IMR-90 (cell line): ENCODE results near the gene FRAS1. TPM values are rescaled to one million over a fixed set of nuclear protein-coding genes. Genes with fewer than 3 reads are reported as not detected.

Source experiments
- ATAC-seq: fragments of 200-7000 bp; cut with Tn5 transposase; 2 replicates; pipeline ENCODE4 v1.9.1; 2020; ENCODE audit warnings: low read depth, mild to moderate bottlenecking, moderate library complexity
- BruUV-seq: library from RNA; stranded (reverse); fragments of 400-500 nt; replicated peaks from 2 replicates; lab custom pipeline; 2021; lab: Mats Ljungman, UMichigan
- CTCF ChIA-PET: fragments of 300-600 bp; formaldehyde crosslinking; extraction: SDS; loops from one replicate; lab custom pipeline; 2021; ENCODE audit warnings: antibody characterized with exemption; lab: Yijun Ruan, JAX
- POLR2A ChIA-PET: fragments of 300-600 bp; sonication (Branson Sonifier 250); formaldehyde crosslinking; loops from one replicate; lab custom pipeline; 2022; ENCODE audit warnings: antibody characterized with exemption; ENCODE audit not compliant: unreplicated experiment; lab: Charles Lee
- DNase-seq: peaks from one replicate; pipeline ENCODE4 v3.0.0; 2013
- H2AFZ ChIP-seq: replicated peaks from 2 replicates; pipeline ENCODE3; 2013; ENCODE audit warnings: low read length, mild to moderate bottlenecking; ENCODE audit not compliant: poor library complexity
- H2AK5ac ChIP-seq: 2 replicates; pipeline ENCODE4 v1.6.1; 2013; ENCODE audit warnings: low read depth, low read length, inconsistent platforms
- H2AK9ac ChIP-seq: replicated peaks from 2 replicates; pipeline ENCODE3; 2013; ENCODE audit warnings: mild to moderate bottlenecking, low read depth, low read length, moderate library complexity; ENCODE audit not compliant: poor library complexity
- H2BK120ac ChIP-seq: 2 replicates; pipeline ENCODE4 v1.6.1; 2013; ENCODE audit warnings: low read depth, low read length, inconsistent platforms
- H2BK15ac ChIP-seq: 3 replicates; pipeline ENCODE4 v1.6.1; 2013; ENCODE audit warnings: low read depth, low read length, inconsistent platforms
- H2BK20ac ChIP-seq: 2 replicates; pipeline ENCODE4 v1.6.1; 2013; ENCODE audit warnings: low read depth, mild to moderate bottlenecking, inconsistent platforms, low read length, moderate library complexity
- H2BK5ac ChIP-seq: 2 replicates; pipeline ENCODE4 v1.6.1; 2013; ENCODE audit warnings: mild to moderate bottlenecking, low read depth, low read length, inconsistent platforms; ENCODE audit not compliant: poor library complexity, severe bottlenecking
- H3K14ac ChIP-seq: replicated peaks from 2 replicates; pipeline ENCODE4 v1.6.1; 2013; ENCODE audit warnings: low read depth, low read length, inconsistent platforms
- H3K18ac ChIP-seq: 2 replicates; pipeline ENCODE4 v1.6.1; 2013; ENCODE audit warnings: low read depth, low read length, control low read depth
- H3K23ac ChIP-seq: 2 replicates; pipeline ENCODE4 v1.6.1; 2013; ENCODE audit warnings: low read depth, low read length, inconsistent platforms
- H3K27ac ChIP-seq: 2 replicates; pipeline ENCODE4 v1.5.1; 2013; ENCODE audit warnings: mild to moderate bottlenecking, control low read depth, low read length; ENCODE audit not compliant: insufficient read depth
- H3K27me3 ChIP-seq: 2 replicates; pipeline ENCODE4 v1.6.1; 2013; ENCODE audit warnings: low read length; ENCODE audit not compliant: control insufficient read depth, insufficient read depth
- H3K36me3 ChIP-seq: 2 replicates; pipeline ENCODE4 v1.6.1; 2013; ENCODE audit warnings: low read length, mixed read lengths; ENCODE audit not compliant: control insufficient read depth, insufficient read depth
- H3K4ac ChIP-seq: 2 replicates; pipeline ENCODE4 v1.6.1; 2013; ENCODE audit warnings: low read depth, low read length, inconsistent platforms
- H3K4me1 ChIP-seq: 2 replicates; pipeline ENCODE4 v1.6.1; 2013; ENCODE audit warnings: low read length, mixed read lengths; ENCODE audit not compliant: control insufficient read depth, insufficient read depth
- H3K4me2 ChIP-seq: 2 replicates; pipeline ENCODE4 v1.6.1; 2013; ENCODE audit warnings: low read depth, mild to moderate bottlenecking, control low read depth, low read length, moderate library complexity
- H3K4me3 ChIP-seq: 2 replicates; pipeline ENCODE4 v1.5.1; 2013; ENCODE audit warnings: low read depth, mild to moderate bottlenecking, control low read depth, low read length, moderate library complexity; ENCODE audit not compliant: insufficient read depth
- H3K56ac ChIP-seq: 2 replicates; pipeline ENCODE4 v1.6.1; 2013; ENCODE audit warnings: low read length, inconsistent platforms; ENCODE audit not compliant: insufficient read depth; ENCODE audit errors: extremely low read depth
- H3K79me1 ChIP-seq, 2 experiments: 2 replicates each; pipeline ENCODE4 v1.6.1; 2013; ENCODE audit warnings: low read length in 2 of 2, inconsistent platforms in 1 of 2, low read depth in 1 of 2
- H3K9ac ChIP-seq: 2 replicates; pipeline ENCODE4 v1.6.1; 2013; ENCODE audit warnings: low read depth, low read length, control low read depth
- H3K9me1 ChIP-seq: 2 replicates; pipeline ENCODE4 v1.6.1; 2013; ENCODE audit warnings: low read length, inconsistent platforms; ENCODE audit not compliant: insufficient read depth
- H3K9me3 ChIP-seq: 2 replicates; pipeline ENCODE4 v1.6.1; 2013; ENCODE audit warnings: low read length; ENCODE audit not compliant: control insufficient read depth, insufficient read depth
- H4K20me1 ChIP-seq: 2 replicates; pipeline ENCODE4 v1.6.1; 2013; ENCODE audit warnings: low read length, inconsistent platforms; ENCODE audit not compliant: insufficient read depth
- H4K5ac ChIP-seq: 2 replicates; pipeline ENCODE4 v1.6.1; 2013; ENCODE audit warnings: mild to moderate bottlenecking, low read depth, low read length, control low read depth
- H4K8ac ChIP-seq, 2 experiments: 2 replicates each; pipeline ENCODE4 v1.6.1; 2013; ENCODE audit warnings: low read depth in 2 of 2, low read length in 2 of 2, control low read depth in 1 of 2, inconsistent platforms in 1 of 2
- H4K91ac ChIP-seq: 2 replicates; pipeline ENCODE4 v1.6.1; 2013; ENCODE audit warnings: low read depth, low read length, inconsistent platforms; ENCODE audit not compliant: insufficient read depth
- BHLHE40 ChIP-seq: fragments of 150-350 bp; IDR thresholded peaks from 2 replicates; pipeline ENCODE4 v1.6.1; 2016; ENCODE audit warnings: mild to moderate bottlenecking, low read depth, low read length
- CEBPB ChIP-seq: IDR thresholded peaks from 2 replicates; pipeline ENCODE4 v1.6.1; 2012; ENCODE audit warnings: low read depth, low read length, improper control_type of control experiment
- CHD1 ChIP-seq: IDR thresholded peaks from 2 replicates; pipeline ENCODE4 v1.6.1; 2012; ENCODE audit warnings: low read depth, low read length, improper control_type of control experiment
- FOS ChIP-seq: fragments of 150-350 bp; IDR thresholded peaks from 2 replicates; pipeline ENCODE4 v1.6.1; 2016; ENCODE audit warnings: low read depth, low read length
- MAFK ChIP-seq: IDR thresholded peaks from 2 replicates; pipeline ENCODE4 v1.6.1; 2012; ENCODE audit warnings: low read depth, low read length, improper control_type of control experiment
- MAZ ChIP-seq: IDR thresholded peaks from 2 replicates; pipeline ENCODE4 v1.6.1; 2012; ENCODE audit warnings: low read depth, mild to moderate bottlenecking, low read length, improper control_type of control experiment, moderate library complexity, borderline replicate concordance
- MXI1 ChIP-seq: IDR thresholded peaks from 2 replicates; pipeline ENCODE4 v1.6.1; 2012; ENCODE audit warnings: low read depth, mild to moderate bottlenecking, low read length, moderate library complexity, borderline replicate concordance
- NFE2L2 ChIP-seq: fragments of 150-350 bp; IDR thresholded peaks from 2 replicates; pipeline ENCODE4 v1.6.1; 2016; ENCODE audit warnings: low read depth, mild to moderate bottlenecking, low read length
- POLR2A ChIP-seq: IDR thresholded peaks from 2 replicates; pipeline ENCODE4 v1.6.1; 2012; ENCODE audit warnings: mild to moderate bottlenecking, low read depth, low read length
- RAD21 ChIP-seq: IDR thresholded peaks from 2 replicates; pipeline ENCODE4 v1.6.1; 2012; ENCODE audit warnings: low read length, improper control_type of control experiment
- RCOR1 ChIP-seq: IDR thresholded peaks from 2 replicates; pipeline ENCODE4 v1.6.1; 2012; ENCODE audit warnings: mild to moderate bottlenecking, low read length, improper control_type of control experiment; ENCODE audit not compliant: insufficient replicate concordance
- RFX5 ChIP-seq: IDR thresholded peaks from 2 replicates; pipeline ENCODE4 v1.8.0; 2012; ENCODE audit warnings: low read depth, mild to moderate bottlenecking, low read length, moderate library complexity
- SMC3 ChIP-seq: fragments of 150-350 bp; IDR thresholded peaks from 2 replicates; pipeline ENCODE4 v1.6.1; 2016; ENCODE audit warnings: low read depth, mild to moderate bottlenecking, antibody characterized with exemption, low read length, moderate library complexity
- WGBS, 2 experiments: methylation state at CpG; one replicate each; pipeline versions ENCODE4 v1.1.5 to v1.1.7; 2013; ENCODE audit warnings: missing lambda C conversion rate in 2 of 2; ENCODE audit not compliant: insufficient read length in 1 of 2; ENCODE audit errors: extremely low coverage in 2 of 2; 5-methylcytosine and 5-hydroxymethylcytosine counted together
- dilution Hi-C: fragments of 300-500 bp; cut with HindIII; formaldehyde crosslinking; loops from one replicate; pipeline ENCODE4 v1.14.3; 2018; ENCODE audit warnings: low sequenced_read_pairs; ENCODE audit not compliant: unreplicated experiment
- in situ Hi-C: fragments of 300-500 bp; cut with MboI; formaldehyde crosslinking; loops from 3 replicates; pipeline ENCODE4 v1.14.3; 2019; ENCODE audit warnings: low sequenced_read_pairs, inconsistent platforms, mixed read lengths
- intact Hi-C: fragments of 100-400 bp; cut with micrococcal nuclease; formaldehyde crosslinking; loops from 2 replicates; pipeline ENCODE4 v1.10.0; 2022
- polyA plus RNA-seq, 3 experiments: library from polyadenylated mRNA; depleted of rRNA; stranded (reverse); fragments of >200 nt; gene quantifications; 2 replicates each; pipeline ENCODE4 v1.2.3, GENCODE V29; 2012; ENCODE audit warnings: low replicate concordance in 1 of 3
- total RNA-seq: library from RNA; depleted of rRNA; stranded (reverse); fragments of >200 nt; gene quantifications from 2 replicates; pipeline ENCODE4 v1.2.3, GENCODE V29; 2012
- TF ChIP-seq, protein P1 (sequence below): fragments of 150-350 bp; IDR thresholded peaks from 2 replicates; pipeline ENCODE4 v1.6.1; 2016; ENCODE audit warnings: low read depth, mild to moderate bottlenecking, low read length, moderate library complexity, borderline replicate concordance
- TF ChIP-seq, protein P2 (sequence below): fragments of 150-350 bp; IDR thresholded peaks from 2 replicates; pipeline ENCODE4 v1.6.1; 2017; ENCODE audit warnings: mild to moderate bottlenecking, antibody characterized with exemption, low read length, low read depth
- TF ChIP-seq, protein P3 (sequence below): conservative IDR thresholded peaks from 2 replicates; pipeline ENCODE4 v1.5.1; 2012; ENCODE audit warnings: mild to moderate bottlenecking, low read depth, low read length, improper control_type of control experiment

The FRAS1 gene
- total and polyA plus RNA-seq, 2 of the 4 experiments (the other 2 are of a cell fraction), result under 0.01 to 0.03 TPM

GRCh38 chr4:78286281-78286680 lies 229.2 kb downstream of the FRAS1 start:
- H3K4me1 ChIP-seq, result no peaks in the 10 kb centered on the region
- H2BK120ac ChIP-seq, result no peak overlapping the region
- no peak overlapping the region for H2AK9ac ChIP-seq
- TF ChIP-seq CEBPB (no peak), BHLHE40 (no peak), RAD21 (no peak), RCOR1 (no peak), SMC3 (no peak), POLR2A (no peak), RFX5 (no peak), FOS (no peak), MXI1 (no peak), CHD1 (no peak), MAZ (no peak), NFE2L2 (no peak), MAFK (no peak)
- TF ChIP-seq, protein P1, sequence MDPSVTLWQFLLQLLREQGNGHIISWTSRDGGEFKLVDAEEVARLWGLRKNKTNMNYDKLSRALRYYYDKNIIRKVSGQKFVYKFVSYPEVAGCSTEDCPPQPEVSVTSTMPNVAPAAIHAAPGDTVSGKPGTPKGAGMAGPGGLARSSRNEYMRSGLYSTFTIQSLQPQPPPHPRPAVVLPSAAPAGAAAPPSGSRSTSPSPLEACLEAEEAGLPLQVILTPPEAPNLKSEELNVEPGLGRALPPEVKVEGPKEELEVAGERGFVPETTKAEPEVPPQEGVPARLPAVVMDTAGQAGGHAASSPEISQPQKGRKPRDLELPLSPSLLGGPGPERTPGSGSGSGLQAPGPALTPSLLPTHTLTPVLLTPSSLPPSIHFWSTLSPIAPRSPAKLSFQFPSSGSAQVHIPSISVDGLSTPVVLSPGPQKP, result no peak
- TF ChIP-seq, protein P2, sequence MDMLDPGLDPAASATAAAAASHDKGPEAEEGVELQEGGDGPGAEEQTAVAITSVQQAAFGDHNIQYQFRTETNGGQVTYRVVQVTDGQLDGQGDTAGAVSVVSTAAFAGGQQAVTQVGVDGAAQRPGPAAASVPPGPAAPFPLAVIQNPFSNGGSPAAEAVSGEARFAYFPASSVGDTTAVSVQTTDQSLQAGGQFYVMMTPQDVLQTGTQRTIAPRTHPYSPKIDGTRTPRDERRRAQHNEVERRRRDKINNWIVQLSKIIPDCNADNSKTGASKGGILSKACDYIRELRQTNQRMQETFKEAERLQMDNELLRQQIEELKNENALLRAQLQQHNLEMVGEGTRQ, result no peak
- TF ChIP-seq, protein P3, sequence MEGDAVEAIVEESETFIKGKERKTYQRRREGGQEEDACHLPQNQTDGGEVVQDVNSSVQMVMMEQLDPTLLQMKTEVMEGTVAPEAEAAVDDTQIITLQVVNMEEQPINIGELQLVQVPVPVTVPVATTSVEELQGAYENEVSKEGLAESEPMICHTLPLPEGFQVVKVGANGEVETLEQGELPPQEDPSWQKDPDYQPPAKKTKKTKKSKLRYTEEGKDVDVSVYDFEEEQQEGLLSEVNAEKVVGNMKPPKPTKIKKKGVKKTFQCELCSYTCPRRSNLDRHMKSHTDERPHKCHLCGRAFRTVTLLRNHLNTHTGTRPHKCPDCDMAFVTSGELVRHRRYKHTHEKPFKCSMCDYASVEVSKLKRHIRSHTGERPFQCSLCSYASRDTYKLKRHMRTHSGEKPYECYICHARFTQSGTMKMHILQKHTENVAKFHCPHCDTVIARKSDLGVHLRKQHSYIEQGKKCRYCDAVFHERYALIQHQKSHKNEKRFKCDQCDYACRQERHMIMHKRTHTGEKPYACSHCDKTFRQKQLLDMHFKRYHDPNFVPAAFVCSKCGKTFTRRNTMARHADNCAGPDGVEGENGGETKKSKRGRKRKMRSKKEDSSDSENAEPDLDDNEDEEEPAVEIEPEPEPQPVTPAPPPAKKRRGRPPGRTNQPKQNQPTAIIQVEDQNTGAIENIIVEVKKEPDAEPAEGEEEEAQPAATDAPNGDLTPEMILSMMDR, result no peak
- no peaks in the 10 kb centered on the region for H3K9me3 ChIP-seq
- H2AFZ ChIP-seq, result no peak overlapping the region
- H3K79me1 ChIP-seq, result no peaks in the 10 kb centered on the region
- H2AK5ac ChIP-seq, result no peak overlapping the region
- no peak overlapping the region for H3K14ac ChIP-seq
- no peak overlapping the region for H3K56ac ChIP-seq
- no peak overlapping the region for H3K9ac ChIP-seq
- intact Hi-C loops, result no loop called here
- H4K5ac ChIP-seq, result no peak overlapping the region
- no peak overlapping the region for H3K4me3 ChIP-seq
- peaks cover 15% of the 10 kb centered on the region for H3K27me3 ChIP-seq
- no peaks in the 10 kb centered on the region for H4K20me1 ChIP-seq
- H3K9me1 ChIP-seq, result no peaks in the 10 kb centered on the region
- no peak overlapping the region for H2BK5ac ChIP-seq
- no peak overlapping the region for H4K91ac ChIP-seq
- H2BK15ac ChIP-seq, result no peak overlapping the region
- no TSS peak for BruUV-seq
- no peak overlapping the region for H3K18ac ChIP-seq
- no peak overlapping the region for H4K8ac ChIP-seq
- no peak overlapping the region for H3K4ac ChIP-seq
- ATAC-seq, result no peak
- no peak overlapping the region for H3K23ac ChIP-seq
- DNase-seq, result no peak
- H2BK20ac ChIP-seq, result no peak overlapping the region
- no peak overlapping the region for H3K4me2 ChIP-seq
- H3K36me3 ChIP-seq, result no peaks in the 10 kb centered on the region
- ChIA-PET CTCF (no interaction called here), POLR2A (no interaction called here)
- WGBS, 2 experiments, result 72% methylated on average over 4 of the region's 5 CpGs; no CpG with 5 or more reads in 1 of the 2 experiments
- H3K27ac ChIP-seq, result no peak overlapping the region
- in situ Hi-C loops, result no loop called here
- dilution Hi-C loops, result no loop called here
